Measurements from ENCODE around the gene ATG10.

The ATG10 gene

DNA sequence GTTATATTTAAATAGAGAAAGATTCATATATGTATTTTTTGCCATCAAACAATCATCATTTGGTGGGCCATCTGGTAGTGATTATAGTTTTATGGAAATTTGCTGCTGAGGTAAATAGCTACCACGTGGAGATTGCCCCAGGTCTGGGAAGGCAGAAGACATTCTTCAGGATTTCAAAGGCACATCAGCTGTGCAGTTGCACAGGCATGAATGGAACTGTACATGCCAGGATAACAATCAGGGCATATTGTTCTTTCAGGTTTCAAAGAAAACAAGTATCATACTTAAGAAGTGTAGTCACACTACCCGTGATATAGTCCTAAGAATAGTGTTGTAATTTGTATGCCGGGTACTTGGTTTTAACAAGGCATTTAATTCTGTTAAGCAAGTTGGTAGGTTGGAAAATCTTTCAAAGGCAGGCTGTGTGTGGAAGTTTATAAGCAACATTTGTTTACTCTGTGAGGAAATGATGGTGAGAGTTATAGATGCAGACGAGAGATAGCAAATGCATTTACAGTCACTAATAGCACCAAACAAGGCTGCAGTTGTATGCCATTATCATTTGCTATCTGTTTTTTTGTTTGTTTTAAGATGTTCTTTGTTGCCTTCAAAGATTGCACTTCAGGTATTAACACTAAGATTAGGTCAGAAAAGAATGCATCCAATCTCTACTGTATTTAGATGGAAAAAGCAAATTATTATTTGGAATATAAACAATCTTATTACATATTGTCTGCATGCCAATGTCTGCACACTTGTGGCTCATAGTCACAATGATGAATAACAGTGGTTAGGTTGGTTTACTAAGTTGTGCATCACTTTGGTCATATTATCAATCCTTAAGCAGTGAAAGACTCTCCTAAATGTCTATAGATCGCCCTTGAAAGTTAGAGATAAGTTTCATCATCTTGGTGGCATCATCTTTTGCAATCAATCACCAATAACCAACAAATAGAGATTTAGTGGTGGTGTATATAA, 251.1 kb downstream of the ATG10 start:
- DNase-seq (no peak), ATAC-seq (replicated peaks) (no peak)
- no peak overlapping the region for H3K27ac Mint-ChIP-seq
- H3K4me1 Mint-ChIP-seq (ENCODE audit: low read depth in 2 of 2) = peaks cover 5 to 9% of the 10 kb centered on the region in 2 donors
- no peaks in the 10 kb centered on the region for H3K36me3 Mint-ChIP-seq (ENCODE audit: insufficient read depth)
- no peaks in the 10 kb centered on the region for H3K9me3 Mint-ChIP-seq
- H3K27me3 Mint-ChIP-seq = no peaks in the 10 kb centered on the region
- H3K4me3 Mint-ChIP-seq = no peak overlapping the region

DNA sequence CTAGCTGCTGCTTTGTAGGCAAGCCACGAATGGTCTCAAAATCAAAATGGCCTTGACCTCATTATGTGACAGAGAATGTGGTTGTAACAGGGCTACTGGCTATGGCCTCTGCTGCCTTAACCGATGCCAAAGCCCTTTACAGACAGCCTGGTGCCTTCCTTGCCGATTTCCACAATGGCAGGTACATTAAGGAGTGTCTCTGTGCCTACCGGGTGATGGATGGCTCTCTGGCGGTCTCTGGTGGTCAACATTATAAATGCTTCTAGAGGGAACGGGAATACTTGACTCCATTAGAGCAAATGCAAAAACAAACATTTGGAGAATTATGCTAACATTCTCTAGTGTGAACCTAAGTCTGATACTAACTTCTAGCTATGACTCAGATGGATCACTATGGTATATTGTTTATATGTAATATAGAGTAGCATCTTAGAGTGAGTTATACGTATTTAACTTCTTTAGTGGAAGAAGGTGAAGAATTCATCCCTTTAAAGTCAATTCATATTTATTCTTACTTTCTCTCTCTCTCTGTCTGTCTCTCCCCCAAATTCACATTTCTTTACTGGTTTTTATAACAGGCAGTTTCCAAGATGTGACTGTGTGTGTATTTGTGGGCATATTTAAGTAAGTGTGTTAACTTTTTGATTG, 253.8 kb downstream of the ATG10 start:
- Mint-ChIP-seq H3K36me3 (ENCODE audit: insufficient read depth) (no peaks in the 10 kb centered on the region), H3K9me3 (no peaks in the 10 kb centered on the region), H3K4me3 (no peak overlapping the region), H3K27me3 (no peaks in the 10 kb centered on the region), H3K4me1 (ENCODE audit: low read depth in 2 of 2) (peaks cover 2 to 4% of the 10 kb centered on the region in 2 donors), H3K27ac (no peak overlapping the region)
- ATAC-seq (replicated peaks) (peak; percentile 93), DNase-seq (peak; percentile 57 to 70 (median 62))

DNA sequence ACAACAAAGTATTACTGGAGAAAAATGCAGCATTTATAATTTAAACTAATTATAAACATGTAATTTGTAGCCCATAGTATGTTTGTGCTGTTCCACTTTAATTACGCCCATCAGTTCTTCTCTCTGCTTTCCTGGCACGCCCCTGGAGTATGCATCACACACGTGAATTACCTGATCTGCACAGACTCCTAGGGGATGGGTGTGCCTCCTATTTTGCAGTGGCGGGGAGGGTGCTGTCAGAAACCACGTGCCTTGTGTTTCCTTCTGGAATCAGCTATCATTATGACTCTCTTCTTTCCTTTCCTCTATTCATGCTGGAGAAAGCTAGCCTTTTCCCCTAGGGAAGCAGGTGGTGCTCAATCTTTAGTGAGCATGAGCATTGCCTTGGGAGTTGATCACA, 263.1 kb downstream of the ATG10 start:
- H3K9me3 Mint-ChIP-seq = no peaks in the 10 kb centered on the region
- ATAC-seq (replicated peaks) (no peak), DNase-seq (no peak)
- no peaks in the 10 kb centered on the region for H3K4me1 Mint-ChIP-seq (ENCODE audit: low read depth in 2 of 2)
- H3K27me3 Mint-ChIP-seq = no peaks in the 10 kb centered on the region
- H3K36me3 Mint-ChIP-seq (ENCODE audit: insufficient read depth) = no peaks in the 10 kb centered on the region
- H3K4me3 Mint-ChIP-seq = no peak overlapping the region
- H3K27ac Mint-ChIP-seq = no peak overlapping the region

DNA sequence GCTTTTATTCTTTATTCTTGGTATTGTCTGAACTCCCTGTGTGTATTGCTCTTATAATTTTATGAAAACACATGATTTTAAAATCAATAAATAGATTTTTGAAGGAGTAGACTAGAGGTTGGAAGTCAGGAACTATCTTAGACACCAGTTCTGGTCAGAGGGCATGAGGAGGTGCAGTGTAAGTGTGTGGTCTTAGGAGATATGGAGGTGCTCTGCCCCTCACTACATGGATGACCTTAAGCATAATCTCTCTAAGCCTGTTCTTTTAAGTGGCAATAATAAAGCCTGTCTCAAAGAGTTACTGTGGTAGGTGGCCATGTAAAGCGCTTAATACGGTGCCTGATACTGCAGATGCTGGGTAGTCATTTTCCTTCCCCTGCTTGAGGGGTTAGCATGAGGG, 272.3 kb downstream of the ATG10 start:
- Mint-ChIP-seq H3K27ac (no peak overlapping the region), H3K4me1 (ENCODE audit: low read depth in 2 of 2) (no peaks in the 10 kb centered on the region), H3K4me3 (no peak overlapping the region), H3K27me3 (no peaks in the 10 kb centered on the region), H3K36me3 (ENCODE audit: insufficient read depth) (no peaks in the 10 kb centered on the region), H3K9me3 (peaks cover 4 to 11% of the 10 kb centered on the region in 2 donors)
- ATAC-seq (replicated peaks) (no peak), DNase-seq (no peak)

DNA sequence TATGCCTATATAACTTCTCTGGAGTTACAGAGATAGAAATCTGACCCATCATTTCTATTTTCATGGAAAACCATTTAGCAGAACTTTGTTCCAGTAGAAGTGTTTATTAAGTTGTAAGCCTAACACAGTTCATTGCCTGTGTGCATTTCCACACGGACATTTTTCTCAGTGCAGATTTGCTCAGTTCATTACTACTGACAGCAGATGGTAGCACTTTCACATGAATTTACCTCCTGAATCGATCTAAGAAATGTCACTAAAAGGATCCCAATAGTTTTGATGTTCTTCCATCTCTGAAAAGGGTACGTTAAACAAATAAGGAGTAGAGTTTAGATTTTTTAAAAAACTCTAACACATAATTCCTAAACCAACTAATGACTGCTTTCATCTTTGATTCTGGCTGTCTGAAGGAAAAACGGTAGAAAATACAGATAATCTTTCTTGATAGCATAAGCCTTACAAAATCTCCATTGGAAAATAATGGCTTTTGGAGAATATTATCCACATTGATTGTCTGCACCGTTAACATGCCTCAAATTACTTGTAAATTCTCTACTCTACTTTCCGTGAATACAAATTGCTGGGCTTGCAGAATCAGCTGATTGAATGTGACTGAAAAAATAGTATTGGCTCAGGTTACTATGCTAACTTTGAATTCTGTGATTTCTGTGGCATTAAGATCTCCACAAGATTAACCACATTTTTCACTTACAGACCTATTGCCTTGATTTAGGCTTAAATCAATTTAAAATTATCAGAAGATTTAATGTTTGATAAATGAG, 273.2 kb downstream of the ATG10 start:
- DNase-seq (no peak), ATAC-seq (replicated peaks) (no peak)
- H3K27ac Mint-ChIP-seq = no peak overlapping the region
- no peak overlapping the region for H3K4me3 Mint-ChIP-seq
- H3K4me1 Mint-ChIP-seq (ENCODE audit: low read depth in 2 of 2) = no peaks in the 10 kb centered on the region
- no peaks in the 10 kb centered on the region for H3K36me3 Mint-ChIP-seq (ENCODE audit: insufficient read depth)
- no peaks in the 10 kb centered on the region for H3K27me3 Mint-ChIP-seq
- peaks cover 4 to 11% of the 10 kb centered on the region in 2 donors for H3K9me3 Mint-ChIP-seq

DNA sequence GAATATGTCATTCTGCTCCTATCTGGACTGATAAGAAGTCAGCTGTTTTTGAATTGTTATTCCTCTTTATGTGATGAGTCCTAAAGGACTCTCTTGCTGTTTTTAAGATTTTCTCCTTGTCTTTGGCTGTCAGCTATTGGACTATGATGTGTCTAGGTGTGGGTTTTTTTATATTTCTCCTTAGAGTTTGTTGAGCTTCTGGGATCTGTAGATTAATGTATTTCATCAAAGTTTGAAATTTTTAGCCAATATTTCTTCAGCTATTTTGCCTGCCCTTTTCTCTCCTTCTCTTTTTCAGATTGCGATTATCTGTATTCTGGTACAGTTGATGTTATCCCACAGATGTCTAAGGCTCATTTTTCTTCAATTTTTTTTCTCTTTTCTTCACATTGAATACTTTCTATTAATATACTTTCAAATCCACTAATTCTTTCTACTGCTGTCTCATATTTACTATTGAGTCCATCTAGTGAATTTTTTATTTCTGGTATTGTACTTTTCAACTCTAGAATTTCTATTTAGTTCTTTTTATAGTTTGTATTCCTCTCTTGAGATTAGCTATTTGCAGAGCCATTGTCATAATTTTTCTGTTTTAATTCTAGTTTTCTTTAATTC, 275.2 kb downstream of the ATG10 start:
- Mint-ChIP-seq H3K4me3 (no peak overlapping the region), H3K27me3 (no peaks in the 10 kb centered on the region), H3K9me3 (peaks cover 4 to 11% of the 10 kb centered on the region in 2 donors), H3K36me3 (ENCODE audit: insufficient read depth) (no peaks in the 10 kb centered on the region), H3K4me1 (ENCODE audit: low read depth in 2 of 2) (no peaks in the 10 kb centered on the region), H3K27ac (no peak overlapping the region)
- no peak for DNase-seq
- no peak for ATAC-seq (replicated peaks)

DNA sequence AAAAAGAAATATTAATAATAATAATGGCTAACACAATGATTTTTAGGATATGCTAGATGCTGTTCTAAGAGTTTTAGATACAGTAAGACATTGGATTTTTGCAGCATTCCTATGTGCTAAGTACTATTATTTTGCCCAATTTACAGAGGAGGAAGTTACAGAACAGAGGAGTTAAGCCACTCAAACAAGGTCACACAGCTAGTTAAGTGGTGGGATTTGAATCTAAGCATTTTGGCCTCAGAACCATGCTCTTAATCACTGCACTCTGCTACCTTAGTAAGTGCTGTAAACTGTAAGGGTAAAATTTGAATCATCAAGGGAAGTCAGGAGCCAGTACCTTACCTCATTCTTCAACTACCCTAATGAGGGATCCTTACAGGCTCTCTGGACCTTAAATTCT, 280.9 kb downstream of the ATG10 start:
- Mint-ChIP-seq H3K27ac (no peak overlapping the region), H3K4me1 (ENCODE audit: low read depth in 2 of 2) (no peaks in the 10 kb centered on the region), H3K36me3 (ENCODE audit: insufficient read depth) (no peaks in the 10 kb centered on the region), H3K4me3 (no peak overlapping the region), H3K9me3 (peaks cover 1 to 4% of the 10 kb centered on the region in 2 donors), H3K27me3 (no peaks in the 10 kb centered on the region)
- ATAC-seq (replicated peaks) (no peak), DNase-seq (no peak)

DNA sequence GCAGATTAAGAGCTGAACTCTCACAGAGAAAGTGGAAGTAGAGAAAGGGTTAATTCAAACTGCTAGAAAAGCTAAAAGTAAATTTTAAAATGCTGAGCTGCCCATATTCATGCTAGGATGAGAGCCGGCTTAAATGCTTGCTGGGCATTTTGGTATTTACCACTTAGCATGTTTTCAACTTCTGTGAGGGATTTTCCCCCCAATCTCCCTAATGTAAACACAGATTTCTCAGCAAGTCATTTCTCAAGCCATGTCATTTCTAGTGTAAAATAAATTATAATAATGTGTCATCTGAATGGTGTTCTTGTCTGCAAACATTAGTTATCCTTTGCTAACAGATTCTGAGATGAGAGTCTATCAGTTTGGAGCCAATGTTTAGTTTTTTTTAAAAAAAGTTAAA, 284.0 kb downstream of the ATG10 start:
- ATAC-seq (replicated peaks) = no peak
- H3K4me1 Mint-ChIP-seq (ENCODE audit: low read depth in 2 of 2) = no peaks in the 10 kb centered on the region
- no peaks in the 10 kb centered on the region for H3K9me3 Mint-ChIP-seq
- no peaks in the 10 kb centered on the region for H3K36me3 Mint-ChIP-seq (ENCODE audit: insufficient read depth)
- H3K4me3 Mint-ChIP-seq = no peak overlapping the region
- H3K27ac Mint-ChIP-seq = no peak overlapping the region
- H3K27me3 Mint-ChIP-seq = no peaks in the 10 kb centered on the region
- no peak for DNase-seq

DNA sequence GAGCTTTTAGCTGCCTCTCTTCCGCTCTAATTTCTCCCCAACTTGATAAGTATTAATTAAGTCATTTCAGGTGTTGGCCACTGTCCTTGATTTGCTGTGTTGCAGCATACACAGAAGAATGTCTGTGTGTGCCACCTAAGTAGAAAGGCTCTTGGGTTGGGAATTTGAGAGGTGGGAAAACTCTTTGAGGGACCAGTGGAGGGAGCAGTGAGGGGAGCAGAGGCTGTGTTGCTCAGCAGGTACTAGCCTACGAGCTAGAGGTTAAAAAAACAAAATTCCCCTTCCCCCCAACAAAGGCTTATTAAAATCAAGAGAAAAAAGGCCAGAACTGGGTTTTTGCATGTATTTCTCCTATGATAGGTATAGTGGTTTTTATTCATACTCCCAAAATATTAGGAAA, 285.4 kb downstream of the ATG10 start:
- Mint-ChIP-seq H3K9me3 (no peaks in the 10 kb centered on the region), H3K4me1 (ENCODE audit: low read depth in 2 of 2) (no peaks in the 10 kb centered on the region), H3K27ac (no peak overlapping the region), H3K4me3 (no peak overlapping the region), H3K36me3 (ENCODE audit: insufficient read depth) (no peaks in the 10 kb centered on the region), H3K27me3 (no peaks in the 10 kb centered on the region)
- ATAC-seq (replicated peaks) (no peak), DNase-seq (no peak)

DNA sequence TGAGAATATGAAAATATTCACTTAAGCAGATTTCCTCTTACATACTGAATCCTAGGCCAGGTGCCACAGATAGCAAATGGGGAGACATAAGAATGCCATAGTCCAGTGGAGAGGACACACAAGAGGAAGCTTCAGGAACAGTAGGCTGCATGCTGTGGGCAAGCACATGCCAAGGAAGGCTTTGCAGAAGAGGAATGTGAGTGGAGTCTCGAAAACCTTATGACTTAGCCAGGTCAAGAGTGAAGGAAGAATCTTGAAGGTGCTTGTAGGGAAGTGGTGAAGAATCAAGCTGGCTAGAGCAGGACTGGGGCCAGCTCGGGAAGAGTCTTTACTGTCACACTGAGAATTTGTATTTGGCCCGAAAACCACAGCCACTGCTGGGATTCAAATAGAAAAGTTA, 285.9 kb downstream of the ATG10 start:
- DNase-seq (no peak), ATAC-seq (replicated peaks) (no peak)
- Mint-ChIP-seq H3K4me1 (ENCODE audit: low read depth in 2 of 2) (no peaks in the 10 kb centered on the region), H3K27ac (no peak overlapping the region), H3K9me3 (no peaks in the 10 kb centered on the region), H3K36me3 (ENCODE audit: insufficient read depth) (no peaks in the 10 kb centered on the region), H3K27me3 (no peaks in the 10 kb centered on the region), H3K4me3 (no peak overlapping the region)

DNA sequence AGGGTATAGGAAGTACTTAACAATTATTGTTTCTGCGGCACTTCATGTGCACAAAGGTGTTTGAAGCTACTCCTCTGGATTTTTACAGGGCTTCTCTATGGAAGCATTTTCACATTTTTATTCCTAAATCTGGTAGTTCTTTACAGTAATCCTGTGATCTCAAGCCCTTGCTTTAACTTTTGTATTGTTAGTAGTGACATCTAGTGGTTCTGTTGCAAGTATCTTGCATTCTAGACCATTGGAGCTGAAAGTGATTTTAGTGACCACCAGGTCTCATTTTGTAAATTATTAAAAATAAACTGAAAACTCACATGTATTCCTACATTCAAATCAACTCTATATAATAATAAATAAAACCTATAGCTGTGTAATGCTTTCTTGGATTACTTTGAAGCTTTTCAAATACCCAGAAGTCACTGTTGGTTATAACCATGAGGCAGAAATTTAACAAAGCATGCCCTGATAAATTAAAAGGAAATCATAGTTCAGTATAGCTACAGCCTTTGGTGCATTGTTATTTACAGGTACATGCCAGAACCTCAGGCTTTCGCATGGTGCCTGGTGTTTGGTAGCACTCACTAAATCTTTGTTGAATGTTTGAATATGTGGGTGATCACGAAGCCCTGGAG, 287.5 kb downstream of the ATG10 start:
- H3K27me3 Mint-ChIP-seq = no peaks in the 10 kb centered on the region
- H3K9me3 Mint-ChIP-seq = no peaks in the 10 kb centered on the region
- no peaks in the 10 kb centered on the region for H3K4me1 Mint-ChIP-seq (ENCODE audit: low read depth in 2 of 2)
- H3K4me3 Mint-ChIP-seq = no peak overlapping the region
- no peaks in the 10 kb centered on the region for H3K36me3 Mint-ChIP-seq (ENCODE audit: insufficient read depth)
- ATAC-seq (replicated peaks) (no peak), DNase-seq (no peak)
- H3K27ac Mint-ChIP-seq = no peak overlapping the region

DNA sequence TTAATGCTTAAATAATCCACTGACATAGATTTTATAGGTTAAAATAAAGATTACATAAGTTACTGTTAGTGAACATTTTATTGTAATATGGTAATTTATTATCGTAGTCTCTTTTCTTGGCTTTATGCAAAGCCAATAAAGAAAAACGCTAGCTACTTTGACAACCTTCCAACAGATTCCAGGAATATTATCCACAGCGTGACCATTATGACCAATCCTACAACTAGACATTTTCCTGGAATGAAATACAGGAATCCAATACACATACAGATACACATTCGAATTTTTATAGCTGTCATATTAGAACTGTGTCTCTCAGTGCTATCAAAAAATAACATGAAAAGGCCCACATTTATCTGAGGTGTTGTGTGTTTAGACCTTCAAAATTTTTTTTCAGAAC, 293.2 kb downstream of the ATG10 start:
- no peaks in the 10 kb centered on the region for H3K36me3 Mint-ChIP-seq (ENCODE audit: insufficient read depth)
- no peaks in the 10 kb centered on the region for H3K27me3 Mint-ChIP-seq
- no peaks in the 10 kb centered on the region for H3K9me3 Mint-ChIP-seq
- H3K4me3 Mint-ChIP-seq = no peak overlapping the region
- ATAC-seq (replicated peaks) = no peak
- no peak overlapping the region for H3K27ac Mint-ChIP-seq
- DNase-seq = no peak
- no peaks in the 10 kb centered on the region for H3K4me1 Mint-ChIP-seq (ENCODE audit: low read depth in 2 of 2)
